Sigmoid colon (tissue), 7 donors: ENCODE data around the gene COLQ. TPM values are rescaled to one million over a fixed set of nuclear protein-coding genes. Genes with fewer than 3 reads are reported as not detected.

ENCODE experiments used
- DNase-seq: peaks from one replicate; pipeline ENCODE4 v3.0.0-alpha.2; 2019
- H3K27ac ChIP-seq, 4 donors: fragments of 200-600 bp; sonication (generic); one replicate each; pipeline ENCODE4 v1.5.1; 2016 to 2019; ENCODE audit warnings: mild to moderate bottlenecking in 1 of 4
- H3K27me3 ChIP-seq, 3 donors: fragments of 200-600 bp; sonication (generic); one replicate each; pipeline ENCODE4 v1.5.1; 2019; ENCODE audit warnings: mild to moderate bottlenecking in 1 of 3
- H3K36me3 ChIP-seq, 4 donors: fragments of 200-600 bp; sonication (generic); one replicate each; pipeline ENCODE4 v1.5.1; 2016 to 2019
- H3K4me1 ChIP-seq, 4 donors: fragments of 200-600 bp; sonication (generic); one replicate each; pipeline ENCODE4 v1.5.1; 2017 to 2019
- H3K4me3 ChIP-seq, 4 donors: fragments of 200-600 bp; sonication (generic); one replicate each; pipeline ENCODE4 v1.5.1; 2017 to 2019; ENCODE audit warnings: mild to moderate bottlenecking in 2 of 4, moderate library complexity in 1 of 4
- H3K9me3 ChIP-seq, 4 donors: fragments of 200-600 bp in 3 of 4; sonication (generic) in 3 of 4; one replicate each; pipeline versions ENCODE4 v1.5.1 to v1.6.1; 2013 to 2019
- EP300 ChIP-seq, 4 donors: sonication (generic); formaldehyde crosslinking; IDR thresholded peaks; one replicate each; pipeline ENCODE4 v1.6.1; 2017; ENCODE audit warnings: antibody characterized with exemption in 4 of 4
- POLR2A ChIP-seq, 2 donors: fragments of 450-650 bp; IDR thresholded peaks; one replicate each; pipeline ENCODE4 v1.6.1; 2016; ENCODE audit warnings: antibody characterized with exemption in 2 of 2, mild to moderate bottlenecking in 2 of 2, moderate library complexity in 2 of 2
- POLR2AphosphoS5 ChIP-seq, 4 donors: sonication (generic); formaldehyde crosslinking; IDR thresholded peaks; one replicate each; pipeline ENCODE4 v1.6.1; 2017; ENCODE audit warnings: antibody characterized with exemption in 4 of 4
- WGBS, 2 donors: extraction: QIAGEN DNeasy Blood & Tissue Kit; methylation state at CpG; one replicate each; pipeline ENCODE4 v1.1.7; 2013; 5-methylcytosine and 5-hydroxymethylcytosine counted together
- intact Hi-C: fragments of 100-400 bp; cut with DNase I; formaldehyde crosslinking; loops from one replicate; pipeline ENCODE4 v1.15.1; 2023
- polyA plus RNA-seq, 3 donors: library from polyadenylated mRNA; stranded (reverse); fragments of 200-250 nt; gene quantifications; one replicate each; pipeline ENCODE4 v1.2.3, GENCODE V29; 2013
- total RNA-seq, 4 donors: library from RNA; depleted of rRNA; stranded (reverse); fragments of >200 nt; gene quantifications; one replicate each; pipeline ENCODE4 v1.1.0, GENCODE V29; 2016
- TF ChIP-seq, protein P1 (sequence below), 4 experiments: fragments of 450-650 bp in 3 of 4; fragments of 200-600 bp in 1 of 4; IDR thresholded peaks; one replicate each; pipeline ENCODE4 v1.5.1; 2016 to 2019; ENCODE audit warnings: antibody characterized with exemption in 4 of 4, mild to moderate bottlenecking in 3 of 4, moderate library complexity in 2 of 4
- donor health status: healthy with polysubstance abuse.
- donor health status: Bipolar disorder and iron deficiency.
- donor health status: healthy.

Gene COLQ
- total and polyA plus RNA-seq, 7 donors = 0.69 to 5.3 (median 1.9) TPM; not detected in 1

DNA sequence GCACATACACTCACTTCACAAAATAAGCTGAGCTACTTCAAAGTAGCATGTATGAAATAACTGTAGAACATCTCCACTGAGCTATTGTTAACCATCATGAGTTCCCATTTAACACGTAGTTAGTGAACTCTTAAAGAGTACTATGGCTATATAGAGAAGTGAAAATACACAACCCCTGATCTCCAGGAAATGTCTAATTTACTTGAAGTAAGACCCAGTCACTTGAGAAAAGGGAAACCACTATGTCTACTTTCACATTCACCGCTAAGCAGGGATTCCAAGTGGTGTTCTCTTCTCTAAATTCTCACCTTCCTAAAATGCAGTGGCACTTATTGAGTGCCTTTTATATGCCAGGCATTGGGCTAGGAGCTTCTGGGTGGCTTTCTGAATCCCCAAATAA lies 35.0 kb upstream of the COLQ start:
- Histone ChIP-seq H3K4me3 (no peak overlapping the region), H3K4me1 (no peaks in the 10 kb centered on the region), H3K27ac (no peak overlapping the region), H3K27me3 (no peaks in the 10 kb centered on the region), H3K36me3 (peaks cover 0 to 23% (median 4%) of the 10 kb centered on the region in 4 donors), H3K9me3 (no peaks in the 10 kb centered on the region)
- no peak for DNase-seq
- intact Hi-C loops = loop anchor here (2.0 kb wide), 1 partner anchor 130 kb away; the partner anchor contains the start of genes EAF1 and METTL6
- 48 to 74% methylated on average over 2 of the region's 2 CpGs for WGBS, 2 donors
- TF ChIP-seq POLR2A (IDR thresholded peaks at IDR 0.05) = no peak
- TF ChIP-seq, protein P1, sequence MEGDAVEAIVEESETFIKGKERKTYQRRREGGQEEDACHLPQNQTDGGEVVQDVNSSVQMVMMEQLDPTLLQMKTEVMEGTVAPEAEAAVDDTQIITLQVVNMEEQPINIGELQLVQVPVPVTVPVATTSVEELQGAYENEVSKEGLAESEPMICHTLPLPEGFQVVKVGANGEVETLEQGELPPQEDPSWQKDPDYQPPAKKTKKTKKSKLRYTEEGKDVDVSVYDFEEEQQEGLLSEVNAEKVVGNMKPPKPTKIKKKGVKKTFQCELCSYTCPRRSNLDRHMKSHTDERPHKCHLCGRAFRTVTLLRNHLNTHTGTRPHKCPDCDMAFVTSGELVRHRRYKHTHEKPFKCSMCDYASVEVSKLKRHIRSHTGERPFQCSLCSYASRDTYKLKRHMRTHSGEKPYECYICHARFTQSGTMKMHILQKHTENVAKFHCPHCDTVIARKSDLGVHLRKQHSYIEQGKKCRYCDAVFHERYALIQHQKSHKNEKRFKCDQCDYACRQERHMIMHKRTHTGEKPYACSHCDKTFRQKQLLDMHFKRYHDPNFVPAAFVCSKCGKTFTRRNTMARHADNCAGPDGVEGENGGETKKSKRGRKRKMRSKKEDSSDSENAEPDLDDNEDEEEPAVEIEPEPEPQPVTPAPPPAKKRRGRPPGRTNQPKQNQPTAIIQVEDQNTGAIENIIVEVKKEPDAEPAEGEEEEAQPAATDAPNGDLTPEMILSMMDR (IDR thresholded peaks at IDR 0.05) = no peak

DNA sequence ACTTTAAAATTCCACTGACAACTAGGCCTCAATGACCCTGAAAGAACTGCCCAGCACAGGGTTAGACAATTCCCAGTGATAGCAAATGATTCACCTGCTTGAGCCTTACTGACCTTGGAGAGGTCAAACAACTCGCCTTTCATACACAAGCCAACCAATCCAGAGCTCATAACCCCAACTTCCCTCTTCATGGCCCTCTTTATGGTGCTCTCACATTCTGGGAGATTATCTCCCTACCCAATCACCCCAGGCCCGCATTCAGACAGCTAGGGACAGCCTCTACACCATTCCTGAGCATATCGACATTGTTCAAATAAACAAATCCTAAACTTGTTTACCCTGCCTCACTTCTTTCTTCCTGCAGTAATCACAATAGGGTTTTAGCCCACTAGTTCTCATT lies 32.2 kb upstream of the COLQ start:
- no peaks in the 10 kb centered on the region for H3K9me3 ChIP-seq
- TF ChIP-seq POLR2AphosphoS5 (IDR thresholded peaks at IDR 0.05) (no peak), EP300 (IDR thresholded peaks at IDR 0.05) (no peak), POLR2A (IDR thresholded peaks at IDR 0.05) (no peak)
- TF ChIP-seq, protein P1 (IDR thresholded peaks at IDR 0.05) = no peak
- H3K36me3 ChIP-seq = no peaks in the 10 kb centered on the region
- H3K4me3 ChIP-seq = no peak overlapping the region
- H3K27ac ChIP-seq = no peak overlapping the region
- no peaks in the 10 kb centered on the region for H3K4me1 ChIP-seq
- intact Hi-C loops = no loop called here
- WGBS, 2 donors = 78 to 83% methylated on average over 3 of the region's 3 CpGs
- no peaks in the 10 kb centered on the region for H3K27me3 ChIP-seq
- no peak for DNase-seq

DNA sequence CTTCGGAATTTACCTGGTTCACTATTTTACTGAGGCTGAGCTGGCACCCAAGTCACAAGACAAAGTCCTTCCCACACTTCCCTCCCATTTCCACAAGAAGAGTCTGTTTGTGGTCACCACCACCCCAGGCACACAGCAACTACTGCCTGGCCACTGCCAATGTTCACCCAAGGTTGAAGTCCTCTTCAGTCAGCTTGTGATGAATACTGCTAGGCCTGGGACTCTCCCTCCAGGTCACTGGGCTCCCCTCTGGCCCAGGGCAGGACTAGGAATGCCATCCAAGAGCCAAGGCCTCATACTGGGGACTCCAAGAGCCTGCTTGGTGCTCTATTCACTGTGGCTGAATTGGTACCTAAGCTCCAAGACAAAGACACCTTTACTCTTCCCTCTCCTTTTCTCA lies 30.4 kb upstream of the COLQ start:
- Histone ChIP-seq H3K27ac (no peak overlapping the region), H3K9me3 (no peaks in the 10 kb centered on the region), H3K4me1 (no peaks in the 10 kb centered on the region), H3K36me3 (no peaks in the 10 kb centered on the region), H3K4me3 (no peak overlapping the region), H3K27me3 (no peaks in the 10 kb centered on the region)
- no peak for DNase-seq
- TF ChIP-seq, protein P1 (IDR thresholded peaks at IDR 0.05) = no peak
- TF ChIP-seq POLR2AphosphoS5 (IDR thresholded peaks at IDR 0.05) (no peak), POLR2A (IDR thresholded peaks at IDR 0.05) (no peak), EP300 (IDR thresholded peaks at IDR 0.05) (no peak)
- 94 to 97% methylated on average over 1 of the region's 1 CpG for WGBS, 2 donors
- intact Hi-C loops = no loop called here

DNA sequence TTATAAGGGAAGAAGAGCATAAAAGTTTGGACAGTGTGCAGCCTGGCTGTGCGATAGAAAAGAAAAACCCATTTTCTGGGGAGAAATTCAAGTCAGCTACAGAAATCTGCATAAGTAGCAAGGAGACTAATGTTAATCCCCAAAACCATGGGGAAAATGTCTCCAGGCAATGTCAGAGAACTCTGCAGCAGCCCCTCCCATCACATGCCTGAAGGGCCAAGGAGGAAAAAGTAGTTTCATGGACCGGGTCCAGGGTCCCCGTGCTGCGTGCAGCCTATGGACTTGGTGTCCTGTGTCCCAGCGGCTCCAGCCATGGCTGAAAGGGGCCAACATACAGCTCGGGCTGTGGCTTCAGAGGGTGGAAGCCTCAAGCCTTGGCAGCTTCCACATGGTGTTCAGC lies 28.3 kb upstream of the COLQ start:
- Histone ChIP-seq H3K36me3 (no peaks in the 10 kb centered on the region), H3K4me3 (no peak overlapping the region), H3K27me3 (no peaks in the 10 kb centered on the region), H3K4me1 (no peaks in the 10 kb centered on the region), H3K27ac (no peak overlapping the region), H3K9me3 (no peaks in the 10 kb centered on the region)
- WGBS, 2 donors = 86 to 96% methylated on average over 6 of the region's 6 CpGs
- DNase-seq = no peak
- TF ChIP-seq POLR2A (IDR thresholded peaks at IDR 0.05) = no peak
- TF ChIP-seq EP300 (IDR thresholded peaks at IDR 0.05) = no peak
- no peak for TF ChIP-seq POLR2AphosphoS5 (IDR thresholded peaks at IDR 0.05)
- TF ChIP-seq, protein P1 (IDR thresholded peaks at IDR 0.05) = no peak
- intact Hi-C loops = no loop called here

DNA sequence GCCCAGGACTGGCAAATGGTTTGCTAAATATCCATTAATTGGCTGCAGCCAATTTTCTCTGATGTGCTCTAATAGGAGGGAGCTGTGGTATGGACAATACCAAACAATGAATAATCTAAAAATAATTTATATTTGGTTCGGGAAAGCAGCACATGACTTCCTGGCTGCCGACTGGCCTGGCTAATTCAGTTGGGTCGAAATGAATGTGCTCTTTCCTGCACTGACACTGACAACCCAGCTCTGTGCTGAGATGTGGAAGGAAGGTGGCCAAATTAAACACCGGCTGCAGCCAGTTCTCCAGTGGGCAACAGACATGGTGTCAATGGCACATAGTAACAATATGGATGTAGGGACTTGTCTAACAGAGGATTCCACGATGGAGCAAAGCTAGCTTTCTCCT lies 21.1 kb upstream of the COLQ start:
- Histone ChIP-seq H3K36me3 (no peaks in the 10 kb centered on the region), H3K27ac (no peak overlapping the region), H3K27me3 (no peaks in the 10 kb centered on the region), H3K4me1 (no peaks in the 10 kb centered on the region), H3K4me3 (no peak overlapping the region), H3K9me3 (no peaks in the 10 kb centered on the region)
- DNase-seq = no peak
- intact Hi-C loops = no loop called here
- 62 to 77% methylated on average over 5 of the region's 5 CpGs for WGBS, 2 donors
- no peak for TF ChIP-seq POLR2AphosphoS5 (IDR thresholded peaks at IDR 0.05)
- TF ChIP-seq EP300 (IDR thresholded peaks at IDR 0.05) = no peak
- TF ChIP-seq, protein P1 (IDR thresholded peaks at IDR 0.05) = no peak
- TF ChIP-seq POLR2A (IDR thresholded peaks at IDR 0.05) = no peak
